Measurements from ENCODE around the gene DKK1.

Gene DKK1, protein sequence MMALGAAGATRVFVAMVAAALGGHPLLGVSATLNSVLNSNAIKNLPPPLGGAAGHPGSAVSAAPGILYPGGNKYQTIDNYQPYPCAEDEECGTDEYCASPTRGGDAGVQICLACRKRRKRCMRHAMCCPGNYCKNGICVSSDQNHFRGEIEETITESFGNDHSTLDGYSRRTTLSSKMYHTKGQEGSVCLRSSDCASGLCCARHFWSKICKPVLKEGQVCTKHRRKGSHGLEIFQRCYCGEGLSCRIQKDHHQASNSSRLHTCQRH

DNA sequence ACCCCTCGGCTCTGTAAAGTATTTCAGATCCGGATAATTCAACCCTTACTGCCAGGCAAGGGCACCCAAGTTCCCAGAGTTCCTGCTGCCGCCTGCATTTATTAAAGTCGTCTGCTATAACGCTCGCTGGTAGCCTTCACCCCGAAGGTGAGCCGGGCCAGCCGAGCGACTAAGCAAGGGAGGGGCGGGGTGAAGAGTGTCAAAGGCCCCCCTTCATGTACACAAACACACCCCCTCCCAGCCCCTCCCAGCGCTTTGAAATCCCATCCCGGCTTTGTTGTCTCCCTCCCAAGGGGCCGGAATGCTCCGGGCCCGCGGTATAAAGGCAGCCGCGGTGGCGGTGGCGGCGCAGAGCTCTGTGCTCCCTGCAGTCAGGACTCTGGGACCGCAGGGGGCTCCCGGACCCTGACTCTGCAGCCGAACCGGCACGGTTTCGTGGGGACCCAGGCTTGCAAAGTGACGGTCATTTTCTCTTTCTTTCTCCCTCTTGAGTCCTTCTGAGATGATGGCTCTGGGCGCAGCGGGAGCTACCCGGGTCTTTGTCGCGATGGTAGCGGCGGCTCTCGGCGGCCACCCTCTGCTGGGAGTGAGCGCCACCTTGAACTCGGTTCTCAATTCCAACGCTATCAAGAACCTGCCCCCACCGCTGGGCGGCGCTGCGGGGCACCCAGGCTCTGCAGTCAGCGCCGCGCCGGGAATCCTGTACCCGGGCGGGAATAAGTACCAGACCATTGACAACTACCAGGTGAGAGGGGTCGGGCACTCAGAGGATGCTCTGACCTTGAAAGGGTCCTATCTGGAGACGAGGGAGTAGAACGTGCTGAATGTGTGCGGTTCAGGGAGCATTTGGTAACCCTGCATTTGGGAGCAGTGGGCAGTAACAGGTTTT lies at the start of gene DKK1:
TSS of gene DKK1 (plus strand) at position 349 of the 889 bp plus-strand sequence. CDS start at position 503, 154 bp downstream.
- TF ChIP-seq, protein P1, sequence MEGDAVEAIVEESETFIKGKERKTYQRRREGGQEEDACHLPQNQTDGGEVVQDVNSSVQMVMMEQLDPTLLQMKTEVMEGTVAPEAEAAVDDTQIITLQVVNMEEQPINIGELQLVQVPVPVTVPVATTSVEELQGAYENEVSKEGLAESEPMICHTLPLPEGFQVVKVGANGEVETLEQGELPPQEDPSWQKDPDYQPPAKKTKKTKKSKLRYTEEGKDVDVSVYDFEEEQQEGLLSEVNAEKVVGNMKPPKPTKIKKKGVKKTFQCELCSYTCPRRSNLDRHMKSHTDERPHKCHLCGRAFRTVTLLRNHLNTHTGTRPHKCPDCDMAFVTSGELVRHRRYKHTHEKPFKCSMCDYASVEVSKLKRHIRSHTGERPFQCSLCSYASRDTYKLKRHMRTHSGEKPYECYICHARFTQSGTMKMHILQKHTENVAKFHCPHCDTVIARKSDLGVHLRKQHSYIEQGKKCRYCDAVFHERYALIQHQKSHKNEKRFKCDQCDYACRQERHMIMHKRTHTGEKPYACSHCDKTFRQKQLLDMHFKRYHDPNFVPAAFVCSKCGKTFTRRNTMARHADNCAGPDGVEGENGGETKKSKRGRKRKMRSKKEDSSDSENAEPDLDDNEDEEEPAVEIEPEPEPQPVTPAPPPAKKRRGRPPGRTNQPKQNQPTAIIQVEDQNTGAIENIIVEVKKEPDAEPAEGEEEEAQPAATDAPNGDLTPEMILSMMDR (conservative IDR thresholded peaks at IDR 0.05; ENCODE audit: low read depth, low read length) = peak; percentile 86
- H3K4me3 ChIP-seq (ENCODE audit: low read length) = peak within 1 kb of the TSS; percentile 81
- DNase-seq (ENCODE audit: low read depth) = no peak

DNA sequence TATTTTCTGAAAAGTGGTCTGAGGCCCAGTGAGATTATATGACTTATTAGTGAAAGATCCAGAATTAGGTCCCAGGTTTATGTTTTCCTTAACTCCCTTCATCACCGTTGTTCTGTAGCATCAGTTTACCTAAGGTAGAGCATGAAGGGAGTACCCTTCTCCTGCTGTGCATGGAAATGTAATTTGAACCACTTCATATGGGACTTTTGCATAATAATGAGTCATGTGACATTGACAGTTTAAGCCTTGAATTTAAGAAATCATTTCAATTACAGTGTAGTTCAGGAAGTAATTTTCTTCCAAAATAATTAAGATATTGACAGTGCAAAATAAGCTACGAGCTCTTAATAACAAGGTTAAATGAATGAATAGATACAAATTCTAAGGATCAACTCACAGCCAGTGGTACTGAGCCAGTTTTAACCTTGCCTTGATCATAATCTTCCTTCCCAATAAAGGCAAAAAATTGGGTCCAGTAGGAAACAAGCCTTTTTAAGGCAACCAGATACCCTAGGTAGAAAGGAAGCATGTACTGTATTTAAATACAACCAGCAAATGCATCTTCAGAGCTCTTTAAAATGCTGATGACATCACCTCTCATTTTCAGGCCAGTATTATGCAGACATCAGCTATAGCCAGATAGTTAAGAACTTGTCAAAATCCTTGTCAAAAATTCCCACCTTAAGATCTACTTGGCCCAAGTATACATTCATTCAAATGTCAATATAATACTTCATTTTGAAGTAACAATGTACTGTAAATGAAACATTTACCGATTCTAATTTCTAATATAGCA lies 48.8 kb upstream of the DKK1 start:
- no peak for DNase-seq (ENCODE audit: low read depth)
- TF ChIP-seq, protein P1 (conservative IDR thresholded peaks at IDR 0.05; ENCODE audit: low read depth, low read length) = no peak
- H3K4me3 ChIP-seq (ENCODE audit: low read length) = no peak overlapping the region

DNA sequence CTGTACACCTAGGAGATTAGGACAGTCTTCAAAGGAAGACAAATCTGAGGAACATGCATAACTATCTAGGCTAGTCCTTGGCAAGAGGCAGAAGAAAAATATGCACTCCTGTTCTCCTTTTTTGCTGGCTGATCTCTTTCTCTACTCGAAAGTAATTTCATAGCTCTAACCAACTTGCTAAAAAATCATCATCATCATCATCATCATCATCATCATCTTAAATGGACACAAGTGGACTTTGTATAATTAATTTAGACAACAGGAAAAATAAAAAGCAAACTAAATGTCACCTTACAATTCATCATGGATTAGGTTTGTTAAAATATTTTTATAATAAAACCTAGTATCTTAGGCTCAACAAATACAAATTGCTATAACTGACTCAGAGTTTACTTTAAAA lies 47.2 kb upstream of the DKK1 start:
- no peak overlapping the region for H3K4me3 ChIP-seq (ENCODE audit: low read length)
- TF ChIP-seq, protein P1 (conservative IDR thresholded peaks at IDR 0.05; ENCODE audit: low read depth, low read length) = no peak
- DNase-seq (ENCODE audit: low read depth) = no peak

DNA sequence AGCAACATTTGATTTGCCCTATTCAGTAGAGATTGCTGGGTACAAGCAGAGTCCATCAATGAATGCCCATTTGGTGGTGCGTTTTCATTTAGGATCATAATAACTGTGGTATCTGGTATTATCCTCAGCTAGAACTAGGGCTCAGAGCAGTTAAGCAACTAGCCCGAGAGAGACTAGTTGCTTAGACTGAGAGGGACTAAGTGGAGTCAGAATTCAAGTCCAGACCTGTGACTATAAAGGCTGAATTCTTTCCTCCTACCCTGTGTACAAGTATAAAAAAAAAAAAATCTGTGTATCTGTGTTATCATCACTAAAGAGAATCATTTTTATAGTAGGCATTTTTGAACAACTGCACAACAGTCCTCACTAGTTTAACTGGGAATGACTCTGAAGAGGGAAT lies 45.3 kb upstream of the DKK1 start:
- no peak overlapping the region for H3K4me3 ChIP-seq (ENCODE audit: low read length)
- no peak for DNase-seq (ENCODE audit: low read depth)
- TF ChIP-seq, protein P1 (conservative IDR thresholded peaks at IDR 0.05; ENCODE audit: low read depth, low read length) = no peak

DNA sequence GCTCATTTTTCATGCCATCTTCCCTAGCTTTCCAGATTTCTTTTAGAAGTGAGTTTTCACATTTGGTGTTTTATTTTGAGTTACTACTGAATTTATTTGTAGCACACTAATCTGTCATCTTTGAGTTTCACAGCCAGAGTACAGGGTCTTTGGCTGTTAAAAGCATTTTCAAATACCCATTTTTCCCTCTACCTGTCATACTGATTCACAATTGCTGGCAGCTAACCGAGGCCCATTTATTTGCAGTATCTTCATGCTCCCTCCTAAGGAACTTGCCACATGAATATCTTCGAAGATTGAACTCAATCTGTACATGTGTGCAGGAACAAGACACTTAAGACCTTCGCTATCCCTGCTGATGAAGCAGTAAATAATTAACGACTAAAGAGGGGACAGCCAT lies 44.8 kb upstream of the DKK1 start:
- no peak for DNase-seq (ENCODE audit: low read depth)
- TF ChIP-seq, protein P1 (conservative IDR thresholded peaks at IDR 0.05; ENCODE audit: low read depth, low read length) = no peak
- H3K4me3 ChIP-seq (ENCODE audit: low read length) = no peak overlapping the region

DNA sequence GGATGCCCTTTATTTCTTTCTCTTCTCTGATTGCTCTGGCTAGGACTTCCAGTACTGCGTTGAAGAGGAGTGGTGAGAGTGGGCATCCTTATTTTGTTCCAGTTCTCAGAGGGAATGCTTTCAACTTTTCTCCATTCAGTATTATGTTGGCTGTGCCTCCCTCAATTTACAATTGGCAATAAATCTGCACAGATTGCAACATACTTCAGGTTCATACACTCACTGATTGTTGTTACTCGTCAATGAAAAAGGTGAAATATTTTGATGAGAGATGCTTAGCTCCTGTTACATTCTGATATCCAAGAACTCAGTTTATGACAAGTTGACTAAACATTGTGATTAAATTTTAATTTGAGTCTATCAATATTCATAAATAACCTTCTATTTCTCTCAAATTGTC lies 37.9 kb upstream of the DKK1 start:
- TF ChIP-seq, protein P1 (conservative IDR thresholded peaks at IDR 0.05; ENCODE audit: low read depth, low read length) = no peak
- no peak overlapping the region for H3K4me3 ChIP-seq (ENCODE audit: low read length)
- DNase-seq (ENCODE audit: low read depth) = no peak
